GM19099 (cell line): ENCODE data around the gene KANSL1L.

Experiments
- POLR2A ChIP-seq: IDR thresholded peaks from 3 replicates; pipeline ENCODE4 v1.6.1; 2011; ENCODE audit warnings: low read depth; ENCODE audit not compliant: insufficient read length; ENCODE audit errors: extremely low read depth

Gene KANSL1L

DNA sequence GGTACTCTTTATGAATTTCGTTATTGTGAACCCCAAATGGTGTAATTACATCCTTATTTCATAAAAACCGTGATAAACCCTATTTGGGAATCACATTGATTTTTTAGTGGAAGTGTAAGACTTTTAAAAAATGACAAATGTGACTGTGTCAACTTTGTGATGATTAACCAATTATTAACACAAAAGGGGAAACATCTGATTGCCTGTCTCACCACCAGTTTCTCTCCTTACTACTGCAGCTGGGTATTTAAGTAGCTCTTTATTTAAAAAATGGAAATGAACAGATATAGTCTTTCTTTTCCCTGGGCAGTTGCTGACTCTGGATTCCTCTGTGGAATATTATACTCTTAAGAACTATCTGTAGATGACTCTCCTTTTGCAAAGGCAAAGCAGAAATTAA, 180.4 kb downstream of the KANSL1L start:
- no peak for TF ChIP-seq POLR2A

- TF ChIP-seq POLR2A = no peak
These were observed 183.2 kb downstream of the KANSL1L start for GRCh38 chr2:209988010-209988409.

GRCh38 chr2:209986415-209986814, 184.8 kb downstream of the KANSL1L start:
- TF ChIP-seq POLR2A = no peak

DNA sequence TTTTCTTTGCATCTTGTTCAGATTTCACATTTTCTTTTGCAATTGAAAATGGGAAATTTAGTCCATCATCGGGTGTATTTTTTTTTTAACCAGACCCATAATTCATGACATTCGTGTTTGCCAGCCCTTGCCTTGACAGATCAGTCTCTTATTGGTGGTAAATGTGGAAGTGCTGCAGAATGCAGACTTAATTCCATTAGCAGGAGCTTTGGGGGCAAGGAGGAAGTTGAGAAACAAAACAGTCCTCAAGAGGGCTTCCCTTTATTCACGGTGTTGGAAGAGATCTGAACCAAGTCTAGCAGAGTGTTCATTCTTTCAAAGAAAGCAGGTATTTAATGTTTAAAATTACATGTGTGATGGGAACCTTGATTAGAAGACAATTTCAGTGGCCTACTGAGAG, 185.3 kb downstream of the KANSL1L start:
- TF ChIP-seq POLR2A = no peak

DNA sequence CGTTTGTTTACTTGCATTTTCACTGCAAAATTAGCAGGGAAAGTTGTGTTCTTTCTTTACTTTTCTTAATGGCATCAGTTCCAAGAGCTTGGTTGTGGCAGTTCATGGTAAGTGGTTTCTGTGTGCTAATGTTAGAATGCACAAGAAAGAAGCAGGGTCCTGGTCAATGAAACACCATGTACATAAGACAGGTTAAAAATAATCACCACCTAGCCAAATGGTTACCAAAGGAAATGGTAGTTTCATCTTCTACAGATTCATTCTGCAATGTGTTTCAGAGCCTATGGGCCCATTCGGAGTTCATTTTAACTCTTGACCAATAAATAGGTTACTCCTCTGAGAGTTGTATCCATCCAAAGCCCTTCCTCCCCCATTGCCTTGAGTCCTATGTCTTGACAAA, 186.9 kb downstream of the KANSL1L start:
- TF ChIP-seq POLR2A = no peak

- no peak for TF ChIP-seq POLR2A
These were observed 193.6 kb downstream of the KANSL1L start for GRCh38 chr2:209977386-209978239.

DNA sequence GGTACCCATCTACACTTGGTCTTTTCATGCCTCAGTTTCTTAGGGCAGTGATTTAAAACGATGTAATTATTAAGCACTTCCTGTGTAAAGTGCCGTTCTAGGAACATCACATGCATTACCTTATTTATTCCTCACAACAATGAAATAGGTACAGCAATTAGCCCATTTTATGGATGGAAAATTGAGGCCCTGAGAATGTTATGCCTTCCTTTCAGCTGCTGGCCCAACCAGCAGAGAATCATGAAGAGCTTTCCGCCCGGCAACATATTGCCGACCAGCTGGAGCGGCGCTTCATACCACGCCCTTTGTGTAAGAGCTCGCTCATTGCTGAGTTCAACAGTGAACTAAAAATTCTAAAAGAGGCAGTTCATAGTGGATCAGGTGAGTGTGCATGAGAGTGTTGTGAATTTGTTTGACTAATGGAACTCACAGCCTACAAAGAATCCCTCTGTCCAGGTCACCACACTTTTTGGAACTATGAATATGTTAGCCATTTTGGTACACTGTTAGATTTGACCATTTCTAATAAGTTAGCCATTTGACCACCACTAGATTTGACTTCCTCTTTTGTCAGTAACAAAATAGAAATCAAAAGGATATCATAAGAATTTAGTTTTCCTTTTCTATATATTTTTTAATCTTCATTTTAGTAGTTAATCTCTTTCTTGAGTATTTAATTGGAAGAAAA, 194.4 kb downstream of the KANSL1L start:
- no peak for TF ChIP-seq POLR2A

GRCh38 chr2:209974576-209974975, 196.6 kb downstream of the KANSL1L start:
- TF ChIP-seq POLR2A = no peak

- no peak for TF ChIP-seq POLR2A
These were observed 197.9 kb downstream of the KANSL1L start for GRCh38 chr2:209973328-209973727.
